ENCODE data around the gene GTF2IRD1. TPM values are rescaled to one million over a fixed set of nuclear protein-coding genes. Genes with fewer than 3 reads are reported as not detected.

Gene GTF2IRD1
- total and polyA plus RNA-seq, 2 of the 13 experiments (the other 11 are each of a cell fraction or from before 2014, with no cell fraction given) = 16.5 to 26.7 TPM

DNA sequence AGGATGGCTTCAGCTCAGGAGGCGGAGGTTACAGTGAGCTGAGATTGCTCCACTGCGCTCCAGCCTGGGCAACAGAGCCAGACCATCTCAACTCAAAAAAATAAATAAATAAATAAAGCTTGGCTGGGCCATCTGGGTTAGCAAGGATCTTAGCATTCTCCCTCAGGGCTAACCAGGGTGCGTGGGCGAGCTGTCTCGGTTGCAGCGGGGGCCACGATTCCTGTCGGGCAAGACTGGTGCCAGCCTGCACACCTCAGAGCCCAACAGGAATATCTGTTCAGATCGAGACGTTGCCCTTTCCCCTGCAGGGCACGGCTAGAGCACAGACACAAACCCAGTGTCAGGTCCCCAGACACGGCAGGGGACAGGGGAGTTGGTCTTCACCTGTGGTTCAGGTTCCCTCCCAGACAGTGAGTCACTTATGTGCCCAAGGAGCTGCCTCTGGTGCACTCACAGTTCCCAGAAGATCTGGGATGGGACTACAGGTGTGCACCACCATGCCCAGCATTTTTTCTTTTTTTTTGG is 128.3 kb downstream of the GTF2IRD1 start:
- no peak for FAIRE-seq
- no peak overlapping the region for H3K4me2 ChIP-seq (ENCODE audit: low read depth, low read length)
- BruUV-seq (replicated peaks) = no TSS peak
- DNase-seq (ENCODE audit: low spot score) = no peak
- H3K9ac ChIP-seq (ENCODE audit: insufficient read depth, low read depth, low read length) = no peak overlapping the region
- H3K4me1 ChIP-seq (ENCODE audit: insufficient read depth, low read length) = peaks cover 84% of the 10 kb centered on the region
- H3K27ac ChIP-seq (ENCODE audit: extremely low read length, insufficient read depth, low read length) = peak overlapping the region; percentile 97
- no peaks in the 10 kb centered on the region for H3K36me3 ChIP-seq (replicated peaks in 1 of 2; ENCODE audit: control insufficient read depth in 1 of 2, insufficient read depth in 2 of 2, low read length in 2 of 2)
- H3K27me3 ChIP-seq (ENCODE audit: control insufficient read depth in 1 of 2, insufficient read depth in 2 of 2, low read length in 2 of 2) = no peaks in the 10 kb centered on the region
- in situ Hi-C loops (cut with HindIII; ENCODE audit: extremely low pct_ligation_motif_present, low pct_unique_long_range_greater_than_20kb) (loop anchor here (5.0 kb wide), 1 partner anchor 75 kb away; the partner anchor contains the start of gene GTF2I), intact Hi-C loops (cut with micrococcal nuclease; ENCODE audit: unreplicated experiment) (no loop called here)
- H2AFZ ChIP-seq (ENCODE audit: low read length) = no peak overlapping the region
- ATAC-seq = no peak
- no peaks in the 10 kb centered on the region for H3K9me3 ChIP-seq (ENCODE audit: low read length)
- ChIA-PET POLR2A (interaction anchor here (1.7 to 2.9 kb wide), 2 partner anchors 17 to 72 kb away, joined by 7 to 27 read pairs; no protein-coding TSS in a partner anchor), CTCF (ENCODE audit: low intra/inter-chr PET ratio, low total read pairs) (no interaction called here)
- TF ChIP-seq SPEN (CRISPR knock-in tag; IDR thresholded peaks at IDR 0.05; ENCODE audit: low read depth) (no peak), HNRNPL (IDR thresholded peaks at IDR 0.05; ENCODE audit: low read depth, low read length) (0 out of 2 replicates have a peak, but pooled peaks have one; percentile 26)
- TF ChIP-seq, protein P1, sequence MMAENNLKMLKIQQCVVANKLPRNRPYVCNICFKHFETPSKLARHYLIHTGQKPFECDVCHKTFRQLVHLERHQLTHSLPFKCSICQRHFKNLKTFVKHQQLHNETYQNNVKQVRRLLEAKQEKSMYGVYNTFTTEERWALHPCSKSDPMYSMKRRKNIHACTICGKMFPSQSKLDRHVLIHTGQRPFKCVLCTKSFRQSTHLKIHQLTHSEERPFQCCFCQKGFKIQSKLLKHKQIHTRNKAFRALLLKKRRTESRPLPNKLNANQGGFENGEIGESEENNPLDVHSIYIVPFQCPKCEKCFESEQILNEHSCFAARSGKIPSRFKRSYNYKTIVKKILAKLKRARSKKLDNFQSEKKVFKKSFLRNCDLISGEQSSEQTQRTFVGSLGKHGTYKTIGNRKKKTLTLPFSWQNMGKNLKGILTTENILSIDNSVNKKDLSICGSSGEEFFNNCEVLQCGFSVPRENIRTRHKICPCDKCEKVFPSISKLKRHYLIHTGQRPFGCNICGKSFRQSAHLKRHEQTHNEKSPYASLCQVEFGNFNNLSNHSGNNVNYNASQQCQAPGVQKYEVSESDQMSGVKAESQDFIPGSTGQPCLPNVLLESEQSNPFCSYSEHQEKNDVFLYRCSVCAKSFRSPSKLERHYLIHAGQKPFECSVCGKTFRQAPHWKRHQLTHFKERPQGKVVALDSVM (CRISPR knock-in tag; IDR thresholded peaks at IDR 0.05) = 0 out of 2 replicates have a peak, but pooled peaks have one; percentile 10
- WGBS (ENCODE audit: low lambda C conversion rate) = 97% methylated on average over 8 of the region's 12 CpGs
- no peaks in the 10 kb centered on the region for H3K79me2 ChIP-seq (ENCODE audit: insufficient read depth, low read length)
- no peaks in the 10 kb centered on the region for H4K20me1 ChIP-seq (ENCODE audit: insufficient read depth, low read length)
- H3K4me3 ChIP-seq (replicated peaks in 1 of 3; ENCODE audit: insufficient read depth in 1 of 3, low read depth in 2 of 3, low read length in 3 of 3) = no peak overlapping the region

DNA sequence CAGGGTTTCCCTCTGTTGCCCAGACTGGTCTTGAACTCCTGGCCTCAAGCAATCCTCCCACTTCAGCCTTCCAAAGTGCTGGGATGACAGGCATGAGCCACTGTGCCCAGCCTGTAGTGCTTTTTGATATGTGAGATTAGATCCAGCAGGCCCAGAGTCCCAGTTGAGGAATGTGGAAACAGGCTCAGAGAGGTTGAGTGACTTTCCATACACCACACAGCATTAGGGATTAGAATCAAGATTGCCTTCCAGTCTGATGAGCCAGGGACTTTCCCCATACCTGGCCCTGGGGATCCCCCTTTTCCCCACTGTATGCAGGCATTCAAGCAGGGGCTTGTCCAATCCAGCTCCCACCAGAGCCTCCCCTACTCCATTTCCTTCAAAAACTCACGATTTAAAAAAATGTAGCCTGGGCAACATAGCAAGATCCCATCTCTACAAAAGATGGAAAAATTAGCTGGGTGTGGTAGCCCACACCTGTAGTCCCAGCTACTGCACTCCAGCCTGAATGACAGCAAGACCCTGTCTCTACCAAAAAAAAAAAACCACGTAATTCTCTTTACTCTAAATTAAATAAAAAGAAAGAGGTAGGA is 128.8 kb downstream of the GTF2IRD1 start:
- Histone ChIP-seq H3K79me2 (ENCODE audit: insufficient read depth, low read length) (no peaks in the 10 kb centered on the region), H2AFZ (ENCODE audit: low read length) (no peak overlapping the region), H3K9ac (ENCODE audit: insufficient read depth, low read depth, low read length) (no peak overlapping the region), H3K9me3 (ENCODE audit: low read length) (no peaks in the 10 kb centered on the region), H3K36me3 (replicated peaks in 1 of 2; ENCODE audit: control insufficient read depth in 1 of 2, insufficient read depth in 2 of 2, low read length in 2 of 2) (no peaks in the 10 kb centered on the region), H4K20me1 (ENCODE audit: insufficient read depth, low read length) (no peaks in the 10 kb centered on the region), H3K4me3 (replicated peaks in 1 of 3; ENCODE audit: insufficient read depth in 1 of 3, low read depth in 2 of 3, low read length in 3 of 3) (no peak overlapping the region), H3K27me3 (ENCODE audit: control insufficient read depth in 1 of 2, insufficient read depth in 2 of 2, low read length in 2 of 2) (no peaks in the 10 kb centered on the region), H3K4me2 (ENCODE audit: low read depth, low read length) (no peak overlapping the region), H3K4me1 (ENCODE audit: insufficient read depth, low read length) (peaks cover 89% of the 10 kb centered on the region), H3K27ac (ENCODE audit: extremely low read length, insufficient read depth, low read length) (peak overlapping the region; percentile 18)
- intact Hi-C loops (cut with micrococcal nuclease; ENCODE audit: unreplicated experiment) = no loop called here
- no peak for DNase-seq (ENCODE audit: low spot score)
- ChIA-PET POLR2A (interaction anchor here (0.6 to 2.9 kb wide), 4 partner anchors 26 to 75 kb away, joined by 3 to 27 read pairs (median 4); partner anchors contain the start of gene GTF2I), CTCF (ENCODE audit: low intra/inter-chr PET ratio, low total read pairs) (no interaction called here)
- no TSS peak for BruUV-seq (replicated peaks)
- in situ Hi-C loops (cut with HindIII; ENCODE audit: extremely low pct_ligation_motif_present, low pct_unique_long_range_greater_than_20kb) = loop anchor here (5.0 kb wide), 1 partner anchor 75 kb away; the partner anchor contains the start of gene GTF2I
- peak; percentile 98 for TF ChIP-seq ZNF768 (CRISPR knock-in tag; IDR thresholded peaks at IDR 0.05)
- TF ChIP-seq ZNF121 (CRISPR knock-in tag; IDR thresholded peaks at IDR 0.05) = peak; percentile 93
- TF ChIP-seq, protein P2, sequence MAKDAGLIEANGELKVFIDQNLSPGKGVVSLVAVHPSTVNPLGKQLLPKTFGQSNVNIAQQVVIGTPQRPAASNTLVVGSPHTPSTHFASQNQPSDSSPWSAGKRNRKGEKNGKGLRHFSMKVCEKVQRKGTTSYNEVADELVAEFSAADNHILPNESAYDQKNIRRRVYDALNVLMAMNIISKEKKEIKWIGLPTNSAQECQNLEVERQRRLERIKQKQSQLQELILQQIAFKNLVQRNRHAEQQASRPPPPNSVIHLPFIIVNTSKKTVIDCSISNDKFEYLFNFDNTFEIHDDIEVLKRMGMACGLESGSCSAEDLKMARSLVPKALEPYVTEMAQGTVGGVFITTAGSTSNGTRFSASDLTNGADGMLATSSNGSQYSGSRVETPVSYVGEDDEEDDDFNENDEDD (CRISPR knock-in tag; IDR thresholded peaks at IDR 0.05; ENCODE audit: borderline replicate concordance) = no peak
- TF ChIP-seq, protein P3, sequence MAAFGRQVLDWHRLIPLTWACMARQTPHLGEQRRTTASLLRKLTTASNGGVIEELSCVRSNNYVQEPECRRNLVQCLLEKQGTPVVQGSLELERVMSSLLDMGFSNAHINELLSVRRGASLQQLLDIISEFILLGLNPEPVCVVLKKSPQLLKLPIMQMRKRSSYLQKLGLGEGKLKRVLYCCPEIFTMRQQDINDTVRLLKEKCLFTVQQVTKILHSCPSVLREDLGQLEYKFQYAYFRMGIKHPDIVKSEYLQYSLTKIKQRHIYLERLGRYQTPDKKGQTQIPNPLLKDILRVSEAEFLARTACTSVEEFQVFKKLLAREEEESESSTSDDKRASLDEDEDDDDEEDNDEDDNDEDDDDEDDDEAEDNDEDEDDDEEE (CRISPR knock-in tag; IDR thresholded peaks at IDR 0.05) = no peak
- peak; percentile 19 for TF ChIP-seq ZFP36 (IDR thresholded peaks at IDR 0.05; ENCODE audit: borderline replicate concordance, low read depth, low read length, partially characterized antibody)
- TF ChIP-seq YEATS4 (CRISPR knock-in tag; IDR thresholded peaks at IDR 0.05; ENCODE audit: borderline replicate concordance) = no peak
- no peak for TF ChIP-seq TAF1 (CRISPR knock-in tag; IDR thresholded peaks at IDR 0.05)
- peak; percentile 92 for TF ChIP-seq ZMYM3 (CRISPR knock-in tag; IDR thresholded peaks at IDR 0.05)
- TF ChIP-seq KLF6 (CRISPR knock-in tag; IDR thresholded peaks at IDR 0.05) = no peak
- no peak for TF ChIP-seq NCOA1 (CRISPR knock-in tag; IDR thresholded peaks at IDR 0.05)
- no peak for TF ChIP-seq CREB1 (IDR thresholded peaks at IDR 0.05)
- TF ChIP-seq CREB1 (CRISPR knock-in tag; IDR thresholded peaks at IDR 0.05) = no peak
- ATAC-seq = no peak
- FAIRE-seq = no peak
- 91% methylated on average over 2 of the region's 2 CpGs for WGBS (ENCODE audit: low lambda C conversion rate)
